Astrocyte (in vitro differentiated cells and primary cell): ENCODE measurements around the gene RIT2. TPM values are rescaled to one million over a fixed set of nuclear protein-coding genes. Genes with fewer than 3 reads are reported as not detected.

Source experiments
- DNase-seq: peaks from one replicate; pipeline ENCODE4 v3.0.0-alpha.2; 2010; ENCODE audit warnings: low read depth
- FAIRE-seq: peaks from 2 replicates; lab custom pipeline; 2011; peaks lifted over from hg19 to GRCh38; lab: Jason Lieb, UNC
- H2AFZ ChIP-seq: 2 replicates; pipeline ENCODE4 v1.6.0; 2012; ENCODE audit warnings: low read depth, low read length, inconsistent platforms
- H3K27ac ChIP-seq: 2 replicates; pipeline ENCODE4 v1.5.1; 2011; ENCODE audit warnings: low read depth, low read length, inconsistent platforms
- H3K27me3 ChIP-seq: 2 replicates; pipeline ENCODE4 v1.6.0; 2011; ENCODE audit warnings: low read length, inconsistent platforms; ENCODE audit not compliant: insufficient read depth
- H3K36me3 ChIP-seq: 2 replicates; pipeline ENCODE4 v1.5.1; 2011; ENCODE audit warnings: low read length, inconsistent platforms; ENCODE audit not compliant: insufficient read depth
- H3K4me1 ChIP-seq: 2 replicates; pipeline ENCODE4 v1.5.1; 2011; ENCODE audit warnings: low read length, inconsistent platforms; ENCODE audit not compliant: insufficient read depth
- H3K4me2 ChIP-seq: 2 replicates; pipeline ENCODE4 v1.6.0; 2012; ENCODE audit warnings: low read length, inconsistent platforms
- H3K4me3 ChIP-seq: 2 replicates; pipeline ENCODE4 v1.5.1; 2011; ENCODE audit warnings: low read depth, mild to moderate bottlenecking, low read length, inconsistent platforms; ENCODE audit not compliant: insufficient read depth
- H3K79me2 ChIP-seq: 2 replicates; pipeline ENCODE4 v1.6.0; 2012; ENCODE audit warnings: mild to moderate bottlenecking, low read length, inconsistent platforms; ENCODE audit not compliant: insufficient read depth
- H3K9ac ChIP-seq: 2 replicates; pipeline ENCODE4 v1.6.0; 2012; ENCODE audit warnings: mild to moderate bottlenecking, low read length, inconsistent platforms
- H3K9me3 ChIP-seq: 2 replicates; pipeline ENCODE4 v1.5.1; 2012; ENCODE audit warnings: low read depth, mild to moderate bottlenecking, low read length, inconsistent platforms; ENCODE audit not compliant: insufficient read depth
- H4K20me1 ChIP-seq: 2 replicates; pipeline ENCODE4 v1.6.0; 2012; ENCODE audit warnings: low read length, inconsistent platforms; ENCODE audit not compliant: insufficient read depth
- H3K27ac Mint-ChIP-seq: one replicate; pipeline ENCODE4 v1.8.0; 2021; ENCODE audit warnings: mild to moderate bottlenecking, mixed read lengths; ENCODE audit not compliant: unreplicated experiment
- H3K27me3 Mint-ChIP-seq: one replicate; pipeline ENCODE4 v1.8.0; 2021; ENCODE audit warnings: low read depth, mixed read lengths; ENCODE audit not compliant: unreplicated experiment
- H3K36me3 Mint-ChIP-seq: one replicate; pipeline ENCODE4 v1.8.0; 2021; ENCODE audit warnings: low read depth, mixed read lengths; ENCODE audit not compliant: unreplicated experiment
- H3K4me1 Mint-ChIP-seq: one replicate; pipeline ENCODE4 v1.8.0; 2021; ENCODE audit warnings: low read depth, mixed read lengths; ENCODE audit not compliant: unreplicated experiment
- H3K4me3 Mint-ChIP-seq: one replicate; pipeline ENCODE4 v1.8.0; 2021; ENCODE audit warnings: mild to moderate bottlenecking, moderate library complexity, mixed read lengths; ENCODE audit not compliant: unreplicated experiment
- H3K9me3 Mint-ChIP-seq: one replicate; pipeline ENCODE4 v1.8.0; 2021; ENCODE audit warnings: mild to moderate bottlenecking, mixed read lengths; ENCODE audit not compliant: unreplicated experiment
- CTCF ChIP-seq: IDR thresholded peaks from 2 replicates; pipeline ENCODE4 v1.5.1; 2011; ENCODE audit warnings: low read depth, mild to moderate bottlenecking, inconsistent platforms, low read length, moderate library complexity; ENCODE audit not compliant: insufficient read depth
- EZH2 ChIP-seq: IDR thresholded peaks from 2 replicates; pipeline ENCODE4 v1.6.1; 2012; ENCODE audit warnings: mild to moderate bottlenecking, low read length, inconsistent platforms; ENCODE audit not compliant: insufficient read depth
- total RNA-seq: library from RNA; stranded (reverse); gene quantifications from 2 replicates; pipeline ENCODE4 v1.2.1, GENCODE V29; 2021

The RIT2 gene
- total RNA-seq, 1 donor from 2014 or later = not detected

GRCh38 chr18:43060020-43060419, 55.5 kb downstream of the RIT2 start:
- Mint-ChIP-seq H3K36me3 (no peaks in the 10 kb centered on the region), H3K4me1 (peaks cover 4% of the 10 kb centered on the region), H3K4me3 (no peak overlapping the region), H3K27ac (peak overlapping the region; percentile 30), H3K9me3 (no peaks in the 10 kb centered on the region), H3K27me3 (no peaks in the 10 kb centered on the region)
- TF ChIP-seq EZH2 (no peak), CTCF (no peak)
- no peak overlapping the region for H3K4me2 ChIP-seq
- H3K4me3 ChIP-seq = no peak overlapping the region
- H3K4me1 ChIP-seq = no peaks in the 10 kb centered on the region
- no peaks in the 10 kb centered on the region for H3K36me3 ChIP-seq
- FAIRE-seq (no peak), DNase-seq (peak; percentile 60)
- no peak overlapping the region for H2AFZ ChIP-seq
- no peak overlapping the region for H3K27ac ChIP-seq
- H3K79me2 ChIP-seq = no peaks in the 10 kb centered on the region
- no peak overlapping the region for H3K9ac ChIP-seq
- no peaks in the 10 kb centered on the region for H4K20me1 ChIP-seq
- no peaks in the 10 kb centered on the region for H3K27me3 ChIP-seq
- H3K9me3 ChIP-seq = no peaks in the 10 kb centered on the region

GRCh38 chr18:43054815-43055519, 60.5 kb downstream of the RIT2 start:
- no peak for FAIRE-seq
- H3K4me3 Mint-ChIP-seq = no peak overlapping the region
- H2AFZ ChIP-seq = no peak overlapping the region

More at GRCh38 chr18:43054815-43055519, 60.5 kb downstream of the RIT2 start:
- Histone ChIP-seq H3K27ac (no peak overlapping the region), H3K9ac (no peak overlapping the region), H3K4me2 (no peak overlapping the region), H3K27me3 (no peaks in the 10 kb centered on the region), H3K9me3 (no peaks in the 10 kb centered on the region), H3K79me2 (no peaks in the 10 kb centered on the region), H3K4me1 (no peaks in the 10 kb centered on the region), H3K4me3 (no peak overlapping the region), H3K36me3 (no peaks in the 10 kb centered on the region), H4K20me1 (no peaks in the 10 kb centered on the region)
- TF ChIP-seq EZH2 = no peak
- TF ChIP-seq CTCF = no peak
- H3K9me3 Mint-ChIP-seq = no peaks in the 10 kb centered on the region
- peaks cover 2% of the 10 kb centered on the region for H3K4me1 Mint-ChIP-seq
- H3K36me3 Mint-ChIP-seq = no peaks in the 10 kb centered on the region
- DNase-seq = no peak
- no peaks in the 10 kb centered on the region for H3K27me3 Mint-ChIP-seq
- H3K27ac Mint-ChIP-seq = no peak overlapping the region
